Activated T-cell treated with anti-CD3 and anti-CD28 coated beads for 1 hour (primary cell): ENCODE data around the gene RASSF5.

Experiments used
- DNase-seq: peaks from one replicate; pipeline ENCODE4 v3.0.0-alpha.2; 2020; ENCODE audit warnings: low read depth

The RASSF5 gene

DNA sequence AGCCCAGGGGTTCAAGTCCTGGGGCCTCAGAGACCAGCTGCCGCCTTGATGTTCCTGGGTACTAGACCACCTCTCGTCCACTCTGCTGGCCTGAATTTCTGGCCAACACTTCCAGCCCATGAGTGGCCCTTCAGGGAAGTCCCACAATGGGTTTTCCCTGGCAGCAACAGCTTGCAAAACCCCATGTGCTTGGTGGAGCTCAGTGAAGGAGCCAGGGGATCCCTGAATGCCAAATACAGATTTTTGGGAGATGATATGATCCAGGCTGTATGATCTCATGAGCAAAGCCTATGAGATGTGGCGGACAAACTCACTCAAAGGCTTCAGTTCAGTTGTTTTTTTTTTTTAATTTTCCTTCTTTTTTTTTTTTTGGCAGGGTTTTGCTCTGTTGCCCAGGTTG is 9.6 kb upstream of the RASSF5 start:
- no peak for DNase-seq

GRCh38 chr1:206498685-206499084 is 8.6 kb upstream of the RASSF5 start:
- DNase-seq = no peak

DNA sequence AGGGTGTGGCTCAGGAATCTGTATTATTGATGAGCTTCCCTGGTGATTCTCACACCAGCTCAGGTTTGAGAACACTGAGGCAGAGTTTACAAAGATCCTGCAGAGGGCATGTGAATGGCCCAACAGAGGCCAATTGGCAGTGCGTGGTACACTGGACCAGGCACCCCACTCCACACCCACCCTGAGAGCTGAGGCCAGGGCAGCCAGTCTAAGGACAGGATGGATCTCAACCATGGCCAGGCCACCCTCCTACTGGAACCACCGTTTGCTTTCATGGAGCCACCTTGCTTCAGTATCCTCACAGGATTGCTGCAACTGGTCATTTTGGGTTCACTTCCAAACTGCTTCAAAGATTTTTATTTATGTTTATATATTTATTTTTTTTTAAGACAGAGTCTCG is 7.3 kb upstream of the RASSF5 start:
- DNase-seq = no peak

- DNase-seq = no peak
Measured at GRCh38 chr1:206501881-206502280, 5.5 kb upstream of the RASSF5 start.

DNA sequence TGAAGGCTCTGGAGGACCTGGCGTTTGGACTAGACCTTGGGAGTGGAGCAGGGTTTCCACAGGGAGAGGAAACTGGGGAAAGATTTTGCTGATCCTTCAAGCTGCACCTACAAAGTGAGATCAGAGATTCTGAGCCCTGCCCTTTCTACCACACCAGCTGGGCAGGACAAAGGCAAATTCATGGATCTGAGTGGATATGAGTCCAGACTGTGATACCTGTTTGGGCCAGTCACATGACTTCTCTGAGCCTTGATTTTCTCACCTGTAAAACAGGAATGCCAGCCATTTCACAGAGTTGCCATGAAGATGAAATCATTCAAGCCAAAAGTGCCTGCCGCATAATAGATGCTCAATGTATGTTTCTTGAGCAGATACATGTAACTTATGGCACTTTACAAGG is 4.9 kb upstream of the RASSF5 start:
- no peak for DNase-seq

DNA sequence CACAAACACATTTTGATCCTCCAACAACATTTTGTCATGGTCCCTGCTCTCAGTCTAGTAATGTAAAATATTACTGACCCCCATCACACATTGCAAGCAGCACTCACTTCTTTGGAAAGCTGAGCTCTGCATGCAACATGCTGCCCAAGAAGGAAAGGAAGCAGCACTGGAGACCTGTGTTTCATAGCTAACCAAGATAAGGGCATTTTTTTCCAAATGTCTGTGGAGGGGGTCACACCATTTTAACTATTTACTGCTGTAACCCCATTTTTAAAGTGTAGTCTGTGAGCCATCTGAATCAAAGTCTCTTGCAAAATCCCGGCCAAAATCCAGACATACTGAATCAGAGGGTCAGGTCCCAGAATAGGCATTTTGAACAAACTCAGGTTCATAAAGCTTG is 4.5 kb upstream of the RASSF5 start:
- DNase-seq = no peak

DNA sequence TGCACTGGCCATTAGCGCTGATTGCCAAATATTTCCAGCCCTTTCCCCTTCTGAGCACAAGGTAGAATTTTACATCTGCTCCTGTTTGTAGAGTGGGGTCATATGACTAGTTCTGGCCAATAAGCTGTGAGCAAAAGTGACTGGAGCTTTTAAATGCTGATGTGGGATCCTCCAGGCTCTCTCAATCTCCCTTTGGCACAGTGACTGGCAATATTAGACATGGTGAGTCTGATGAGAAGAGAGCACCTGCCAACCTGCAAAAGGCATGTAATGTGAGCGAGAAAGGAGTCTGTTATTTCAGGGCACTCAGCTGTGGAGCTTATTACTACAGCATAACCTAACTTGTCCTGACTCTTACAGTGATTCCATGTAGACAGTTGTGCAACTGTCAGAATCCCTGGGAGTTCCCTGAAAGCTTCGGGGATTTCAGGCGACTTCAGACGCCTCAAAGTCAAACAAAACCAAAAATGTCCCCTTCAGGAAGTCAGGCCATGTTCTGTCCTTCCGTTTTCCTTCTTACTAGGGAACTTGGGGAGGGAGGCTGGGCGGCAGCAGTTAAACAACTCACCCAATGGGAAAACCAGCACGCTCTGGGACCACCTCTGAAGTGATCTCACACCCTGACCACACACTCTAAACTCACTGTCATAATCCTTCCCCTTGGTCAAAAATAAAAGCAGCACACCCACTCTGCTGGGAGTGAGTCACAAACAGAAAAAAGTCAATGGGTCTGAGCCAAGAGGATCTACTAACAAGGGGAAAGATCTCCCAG is 3.6 kb upstream of the RASSF5 start:
- no peak for DNase-seq

GRCh38 chr1:206504363-206504713 is 3.0 kb upstream of the RASSF5 start:
- DNase-seq = no peak

DNA sequence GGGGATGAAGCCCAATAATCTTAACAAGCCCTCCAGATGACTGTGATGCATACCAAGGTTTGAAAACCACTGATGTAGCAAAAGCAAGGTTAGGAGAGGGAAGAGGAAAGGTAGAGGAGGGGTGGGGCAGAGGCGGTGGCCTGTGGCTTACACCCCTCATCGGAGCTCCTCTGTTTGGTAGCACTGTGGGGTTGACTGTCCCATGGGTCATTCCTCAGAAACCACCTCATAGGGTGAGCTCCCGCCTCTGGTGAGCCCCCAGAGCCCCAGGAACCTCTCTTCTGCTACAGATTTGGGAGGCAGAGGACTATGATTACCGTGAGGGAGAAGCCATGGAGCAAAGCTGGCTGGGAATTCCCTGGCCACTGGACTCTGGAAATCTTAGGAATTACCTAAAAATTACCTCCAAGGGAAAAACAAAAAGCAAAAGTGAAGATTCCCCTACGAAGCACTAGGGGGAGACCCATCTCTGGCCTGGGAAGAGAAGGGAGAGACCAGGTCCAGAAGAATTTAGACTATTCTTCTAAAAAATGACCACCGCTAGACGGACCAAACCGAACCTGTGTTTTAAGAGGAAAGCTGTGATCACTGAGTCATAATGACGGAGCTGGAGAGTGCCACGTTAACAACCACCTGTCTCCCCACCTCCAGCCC is 1.5 kb upstream of the RASSF5 start:
- DNase-seq = no peak

GRCh38 chr1:206506405-206507283 is 687 bp upstream of the RASSF5 start:
- DNase-seq = no peak

GRCh38 chr1:206508130-206508889 is 979 bp downstream of the RASSF5 start:
- DNase-seq = no peak

DNA sequence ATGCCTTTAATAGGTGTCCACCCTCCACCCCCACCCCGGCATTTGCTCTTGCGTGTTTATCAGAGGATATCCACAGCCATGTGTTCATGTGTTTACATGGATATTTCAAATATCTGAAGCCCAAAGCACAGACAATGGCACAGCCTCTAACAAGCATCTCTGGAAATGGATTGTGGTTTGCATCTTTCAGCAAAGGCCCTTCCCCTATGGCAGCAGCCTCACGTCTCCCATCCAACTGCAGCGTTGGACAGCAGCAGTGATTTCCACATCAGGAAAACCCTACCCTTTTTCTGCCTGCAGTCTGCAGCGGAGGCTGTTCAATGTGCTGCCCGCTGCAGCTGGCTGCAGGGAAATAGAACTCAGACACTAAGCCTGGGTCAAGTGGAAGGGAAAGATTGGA is 1.6 kb downstream of the RASSF5 start:
- no peak for DNase-seq

DNA sequence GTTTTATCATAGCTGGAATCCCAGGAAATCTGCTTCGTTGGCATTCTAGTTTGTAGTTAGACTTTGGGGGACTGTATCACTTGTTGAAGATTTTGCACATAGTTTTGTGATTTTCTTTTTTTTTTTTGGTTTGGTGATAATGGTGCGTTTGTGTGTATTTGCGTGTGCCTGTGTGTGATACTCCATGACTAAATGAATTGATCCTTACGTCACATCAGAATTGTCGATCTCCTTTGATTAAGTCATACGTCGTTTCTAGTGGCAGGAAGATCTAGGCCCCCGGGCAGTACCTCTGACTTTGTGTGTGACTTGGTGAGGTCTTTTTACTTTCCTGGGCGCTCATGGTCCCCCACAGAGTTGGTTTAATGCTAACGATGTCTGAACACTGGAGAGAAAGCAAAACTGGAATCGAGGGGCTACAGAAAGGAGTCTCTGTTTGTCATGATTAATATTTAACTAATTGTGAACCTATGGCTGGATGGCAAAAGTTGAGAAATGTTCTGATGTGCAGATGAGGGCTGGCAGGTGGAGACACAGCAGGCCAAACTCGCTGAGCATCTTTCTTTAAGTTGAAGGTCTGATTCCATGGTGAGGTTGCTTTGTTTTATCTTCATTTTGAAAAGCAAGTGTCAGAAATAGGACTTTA is 2.4 kb downstream of the RASSF5 start:
- DNase-seq = no peak

DNA sequence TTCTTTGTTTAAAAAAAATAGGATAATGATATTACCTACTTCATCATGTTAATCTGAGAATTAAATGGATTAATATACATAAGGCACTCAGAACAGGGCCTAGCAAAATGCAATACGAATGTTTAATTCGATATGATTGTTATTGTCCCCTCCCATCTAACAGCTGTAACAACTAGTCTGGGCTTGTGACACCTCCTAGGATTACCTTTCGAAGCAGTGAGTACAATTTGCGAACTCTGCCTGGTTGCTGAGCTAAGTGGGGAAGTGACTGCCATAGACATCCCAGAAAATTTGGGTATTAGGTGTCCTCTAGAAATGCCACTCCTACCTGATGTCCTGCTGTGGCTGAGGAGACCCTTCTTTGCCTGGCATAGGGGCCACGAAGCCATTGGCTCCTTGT is 3.0 kb downstream of the RASSF5 start:
- no peak for DNase-seq

GRCh38 chr1:206511362-206512057 is 4.2 kb downstream of the RASSF5 start:
- no peak for DNase-seq

DNA sequence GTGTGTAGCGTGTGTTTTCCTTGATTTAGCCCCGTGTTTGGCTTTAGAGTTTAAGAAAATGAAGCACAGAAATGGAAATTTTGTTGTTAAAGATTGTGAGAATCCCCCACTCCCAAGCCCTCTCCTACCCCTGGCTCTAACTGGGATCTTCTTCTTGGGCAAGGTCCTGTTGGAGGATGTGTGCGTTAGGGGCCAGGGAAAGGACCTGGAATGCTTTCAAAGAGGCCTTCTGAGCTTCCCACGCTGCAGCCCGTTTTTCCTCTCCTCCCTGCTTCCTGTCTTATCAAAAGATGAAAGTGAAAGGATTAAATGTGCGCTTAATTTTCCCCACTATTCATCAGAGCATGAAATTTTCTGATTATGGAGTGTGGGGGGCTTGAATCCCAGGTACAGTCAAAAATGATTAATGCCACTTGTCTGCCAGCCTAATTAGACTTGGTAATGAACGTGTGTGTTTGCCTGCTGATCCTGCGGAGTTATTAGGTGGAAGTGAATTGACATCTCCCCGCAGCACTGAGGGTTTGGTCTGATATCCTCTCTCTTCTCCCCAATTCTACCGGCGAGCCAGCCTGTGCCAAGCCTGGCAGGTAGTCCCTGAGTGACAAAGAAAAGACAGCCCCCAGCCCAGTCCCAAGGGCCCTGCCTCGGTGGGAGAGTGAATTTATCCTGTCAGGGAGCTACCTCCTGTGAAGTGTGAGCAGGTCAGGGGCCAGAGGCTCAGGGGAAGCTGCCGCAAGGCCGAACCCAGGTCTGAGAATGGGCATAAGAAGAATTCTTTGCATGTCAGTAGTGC is 4.9 kb downstream of the RASSF5 start:
- DNase-seq = no peak

DNA sequence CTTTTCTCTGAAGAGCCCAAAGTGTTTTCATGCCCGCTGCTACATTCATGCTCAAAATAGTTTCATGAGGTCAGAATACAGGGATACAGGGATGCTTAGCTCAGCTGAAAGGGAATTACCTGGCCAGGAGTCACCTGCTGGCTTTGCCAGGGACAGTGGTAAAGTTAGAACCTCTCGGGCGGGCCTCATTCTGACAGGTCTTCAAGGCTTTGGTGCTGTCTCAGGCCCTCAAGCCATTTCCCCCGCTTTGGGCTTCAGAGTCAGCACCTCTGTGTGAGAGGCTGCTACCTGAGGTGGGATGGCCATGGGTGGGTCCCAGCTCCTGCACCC is 5.5 kb downstream of the RASSF5 start:
- no peak for DNase-seq

GRCh38 chr1:206513312-206514111 is 6.2 kb downstream of the RASSF5 start:
- DNase-seq = no peak

DNA sequence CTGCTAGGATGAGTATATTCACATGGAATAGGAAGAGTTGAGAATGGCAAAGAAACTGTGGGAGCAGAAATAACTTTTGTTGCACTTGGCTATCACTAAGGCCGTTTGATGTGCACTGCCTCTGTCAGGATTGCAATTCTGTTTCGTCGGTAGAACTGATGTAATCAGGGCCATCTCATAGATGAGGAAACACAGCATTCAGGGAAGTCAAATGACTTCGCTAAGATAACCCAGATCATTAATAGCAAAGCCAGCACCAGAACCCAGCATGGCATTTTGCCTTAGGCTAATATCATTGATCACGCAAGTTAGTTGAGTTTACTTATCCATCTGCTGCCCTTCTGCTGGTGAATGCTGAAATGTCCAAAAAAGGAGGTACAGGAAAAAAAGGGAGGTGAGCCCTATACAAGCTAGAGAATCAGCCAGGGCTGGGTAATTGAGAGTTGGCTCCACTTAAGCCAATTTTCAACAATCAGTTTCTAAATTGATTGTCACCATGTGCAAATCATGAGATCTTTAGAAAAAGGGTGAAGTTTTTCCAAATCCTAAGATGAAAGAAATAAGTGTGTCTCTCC is 7.6 kb downstream of the RASSF5 start:
- DNase-seq = no peak

DNA sequence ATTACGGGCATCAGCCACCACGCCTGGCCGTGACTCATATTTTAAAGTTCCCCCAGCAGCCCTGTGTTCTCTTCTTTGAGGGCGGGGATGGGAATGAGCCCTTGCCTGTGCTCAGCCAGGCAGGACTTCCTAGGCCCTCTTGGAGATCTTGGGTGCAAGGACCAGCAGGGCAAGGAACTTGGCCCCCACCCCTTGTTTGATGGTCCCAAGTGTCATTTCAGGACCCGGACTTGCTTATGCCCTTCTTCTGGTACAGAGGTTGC is 9.3 kb downstream of the RASSF5 start:
- DNase-seq = no peak
